GM12801 (cell line): ENCODE measurements around the gene TVP23C.

ENCODE experiments used
- CTCF ChIP-seq: IDR thresholded peaks from one replicate; pipeline ENCODE4 v1.5.1; 2011; ENCODE audit warnings: control low read depth; ENCODE audit not compliant: insufficient read length; ENCODE audit errors: extremely low read depth

TVP23C gene

GRCh38 chr17:15468126-15468525 is 95.2 kb downstream of the TVP23C start:
- TF ChIP-seq CTCF, result no peak

GRCh38 chr17:15467592-15467991 is 95.7 kb downstream of the TVP23C start, which contains the start of gene CDRT4:
CDRT4 (minus strand) TSS chr17:15467621; CDS start chr17:15440238, 27,383 bp downstream.
- no peak for TF ChIP-seq CTCF

GRCh38 chr17:15466131-15466530 is 97.2 kb downstream of the TVP23C start:
- TF ChIP-seq CTCF, result no peak

GRCh38 chr17:15465045-15465701 is 98.1 kb downstream of the TVP23C start:
- no peak for TF ChIP-seq CTCF

- no peak for TF ChIP-seq CTCF
Observed at GRCh38 chr17:15464231-15464985, 98.9 kb downstream of the TVP23C start.

- no peak for TF ChIP-seq CTCF
Observed at GRCh38 chr17:15462976-15463772, 100.1 kb downstream of the TVP23C start.

DNA sequence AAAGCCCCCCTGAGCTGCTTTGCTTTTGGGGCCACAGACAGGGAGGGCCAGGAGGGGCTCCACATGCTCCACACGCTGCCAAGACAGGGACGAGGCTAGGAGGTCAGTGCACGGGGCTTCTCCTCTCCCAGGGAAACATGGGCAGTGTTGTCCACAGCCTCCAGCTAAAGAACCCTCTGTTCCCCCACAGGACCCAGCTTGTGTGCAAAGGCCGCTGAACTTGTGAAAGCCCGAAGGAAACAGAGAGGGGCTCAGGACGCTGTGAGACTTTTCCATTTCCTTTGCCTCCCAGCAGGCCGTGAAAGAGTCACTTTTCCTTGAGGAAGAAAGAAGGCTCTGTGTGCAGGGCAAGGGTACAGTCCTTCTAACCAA is 105.6 kb downstream of the TVP23C start:
- no peak for TF ChIP-seq CTCF
